HG03342 (cell line): Measurements from ENCODE around the gene KCNB1.

Experiments
- ATAC-seq: cut with Tn5 transposase; IDR thresholded peaks from one replicate; pipeline ENCODE4 v1.9.1; 2021; ENCODE audit warnings: mild to moderate bottlenecking, moderate library complexity; ENCODE audit not compliant: unreplicated experiment

Gene KCNB1

DNA sequence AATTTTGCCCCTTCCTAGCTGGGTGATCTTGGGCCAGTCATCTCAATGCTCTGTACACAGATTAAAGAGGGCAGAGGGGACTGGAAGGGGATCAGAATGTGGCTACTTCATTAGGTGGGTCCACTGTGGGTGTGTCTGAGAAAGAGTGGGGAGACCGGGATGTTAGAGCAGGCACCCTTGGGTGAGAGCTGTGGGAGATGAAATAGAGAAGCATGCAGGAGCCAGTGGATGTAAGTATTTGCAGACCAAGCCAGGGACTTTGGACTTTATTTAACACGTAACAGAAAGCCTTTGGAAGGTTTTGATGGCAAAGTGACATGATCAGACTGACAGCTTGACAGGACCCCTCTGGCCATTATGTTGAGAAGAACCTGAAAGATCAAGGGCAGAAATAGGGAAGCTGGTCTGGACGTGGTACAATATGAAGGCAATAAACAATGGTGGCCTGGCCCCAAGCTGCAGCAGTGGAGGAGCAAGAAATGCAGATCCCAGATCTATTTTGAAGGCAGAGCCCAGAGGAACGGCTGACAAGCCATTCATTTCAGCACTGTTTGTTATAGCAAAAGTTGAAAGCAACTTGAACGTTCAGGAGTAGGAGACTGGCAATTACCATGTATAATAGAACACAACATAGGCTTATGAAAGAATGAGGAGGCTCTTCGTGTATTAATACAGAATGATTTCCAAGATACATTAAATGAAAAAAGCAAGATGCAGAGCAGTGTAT is 122.1 kb downstream of the KCNB1 start:
- ATAC-seq = no peak

DNA sequence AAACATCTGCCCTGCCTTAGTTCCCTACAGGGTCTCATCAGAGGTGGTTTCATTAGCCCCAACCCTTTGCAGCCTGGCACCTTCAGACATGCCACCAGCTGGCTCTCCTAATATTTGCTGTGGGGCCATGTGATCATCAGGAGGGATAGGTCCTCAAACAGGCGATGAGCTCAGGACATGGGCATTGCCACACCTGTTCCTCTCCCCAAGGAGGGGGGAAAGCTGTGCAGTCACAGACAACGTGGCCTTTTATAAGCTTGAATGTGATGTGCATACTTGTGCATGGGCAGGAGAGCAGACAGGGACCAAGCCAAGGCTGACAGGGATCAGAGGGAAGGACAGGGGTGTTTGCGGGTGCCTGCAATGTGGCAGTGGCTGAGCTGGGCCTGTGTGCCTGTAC is 125.8 kb downstream of the KCNB1 start:
- no peak for ATAC-seq

DNA sequence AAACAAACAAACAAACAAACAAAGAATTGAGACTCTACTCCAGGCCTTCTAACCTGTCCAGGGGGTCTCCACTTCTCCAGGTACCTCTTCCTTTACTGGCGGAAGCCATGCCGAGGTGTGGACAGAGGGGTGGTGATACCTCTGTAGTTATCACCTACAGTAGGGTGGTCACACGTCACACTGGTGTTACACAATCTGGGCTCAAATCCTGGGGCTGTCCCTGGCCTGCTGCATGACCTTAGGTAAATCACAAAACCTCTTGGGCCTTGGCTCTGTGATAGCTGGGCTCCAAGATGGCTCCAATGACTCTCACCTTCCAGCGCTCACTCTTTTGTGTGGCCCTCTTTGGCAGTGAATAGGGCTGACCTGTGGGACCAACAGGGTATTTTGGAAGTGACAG is 127.8 kb downstream of the KCNB1 start:
- ATAC-seq = no peak

DNA sequence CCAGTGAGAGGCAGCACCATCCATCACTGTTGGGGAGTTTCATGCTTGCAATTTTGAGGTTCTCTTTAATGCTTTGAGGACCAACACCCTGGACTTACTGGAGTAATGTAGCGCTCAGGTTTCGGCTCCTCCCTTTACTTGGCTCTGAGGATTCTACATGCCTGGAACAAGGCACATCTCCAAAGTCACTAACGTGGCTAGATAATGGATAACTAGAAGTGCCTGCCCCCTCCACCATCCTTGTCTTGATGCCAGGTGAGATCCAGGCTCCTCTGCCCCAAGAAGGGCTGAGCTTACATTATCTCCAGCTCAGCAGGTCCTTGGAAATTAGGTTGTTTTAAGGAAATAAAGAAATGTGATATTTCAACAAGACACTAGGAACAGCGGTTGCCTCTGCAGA is 129.1 kb downstream of the KCNB1 start:
- no peak for ATAC-seq

DNA sequence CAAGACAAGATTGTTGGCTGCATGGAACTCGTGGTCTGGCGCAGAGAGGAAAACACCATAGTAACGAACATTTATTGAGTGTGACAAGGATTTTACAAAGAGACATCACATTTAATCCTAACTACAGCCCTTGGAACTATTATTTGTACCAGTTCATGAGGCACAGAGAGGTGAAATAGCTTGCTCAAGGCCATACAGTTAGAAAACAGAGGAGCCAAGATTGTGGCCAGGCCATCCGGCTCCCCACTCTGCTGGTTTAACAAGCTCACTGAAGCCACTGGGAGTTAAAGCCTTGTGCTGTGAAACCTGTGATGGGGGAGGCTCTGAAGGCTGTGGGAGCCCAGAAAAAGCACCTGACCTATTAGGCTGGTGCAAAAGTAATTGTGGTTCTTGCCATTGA is 129.7 kb downstream of the KCNB1 start:
- ATAC-seq = no peak

DNA sequence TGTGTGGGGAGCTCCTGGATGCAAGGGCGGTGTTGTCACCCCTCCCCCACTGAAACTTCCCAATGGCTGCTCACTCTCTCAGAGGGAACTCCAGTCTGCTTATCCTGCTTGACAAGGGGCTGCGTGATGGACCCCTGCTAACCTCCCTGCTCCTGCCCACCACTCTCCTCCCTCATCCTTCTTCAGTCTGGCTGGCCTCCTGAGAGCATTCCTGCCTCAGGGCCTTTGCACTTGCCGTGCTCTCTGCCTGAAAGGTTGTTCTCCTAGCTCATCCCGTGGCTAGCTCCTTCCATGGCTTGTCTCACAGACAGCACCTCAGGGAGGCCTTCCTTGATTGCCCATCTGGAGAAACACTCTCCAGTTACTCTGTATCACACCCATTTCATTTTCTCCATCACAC is 130.7 kb downstream of the KCNB1 start:
- no peak for ATAC-seq

DNA sequence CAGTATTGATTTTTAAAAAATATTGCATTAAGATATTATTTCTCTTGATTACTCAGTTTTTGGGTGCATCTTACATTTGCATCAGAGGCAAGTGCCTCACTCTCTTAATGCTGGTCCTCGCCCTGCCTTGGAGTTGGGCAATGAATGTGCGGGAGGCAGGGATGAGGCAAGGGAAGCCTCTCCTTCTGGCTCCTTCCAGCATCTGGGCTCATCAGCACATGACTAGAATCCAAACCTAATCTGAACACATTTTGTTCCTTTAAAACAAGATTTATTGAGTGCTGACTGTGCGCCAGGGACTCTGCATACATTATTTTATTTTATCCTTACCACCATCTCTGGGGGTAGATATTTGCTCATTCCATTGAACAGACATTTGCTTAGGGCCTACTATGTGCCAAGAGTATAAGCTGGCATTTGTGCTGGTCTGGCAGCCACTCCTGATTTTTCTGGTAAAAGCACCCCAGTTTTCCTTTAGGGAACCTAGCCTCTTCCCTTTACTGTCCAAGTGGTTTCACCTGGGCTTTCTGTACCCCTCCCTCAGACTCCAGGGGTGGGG is 132.7 kb downstream of the KCNB1 start:
- ATAC-seq = no peak

DNA sequence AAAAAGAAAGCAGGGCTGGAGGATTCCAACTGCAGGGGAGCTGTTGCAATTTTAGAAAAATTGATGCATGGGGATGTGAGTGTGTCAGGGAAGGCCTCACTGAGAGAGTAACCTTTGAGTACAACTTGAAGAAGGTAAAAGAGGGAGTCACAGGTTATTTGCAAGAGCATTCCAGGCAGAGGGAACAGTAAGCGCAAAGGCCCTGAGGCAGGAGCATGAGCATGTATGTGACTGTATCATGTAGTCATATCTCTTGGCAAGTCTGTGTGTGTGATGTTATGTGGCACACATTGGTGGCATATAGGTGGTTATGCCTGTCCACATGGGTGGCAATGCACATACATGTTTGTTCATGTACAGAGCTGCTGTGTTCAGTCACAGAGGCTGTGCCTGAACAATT is 133.4 kb downstream of the KCNB1 start:
- ATAC-seq = no peak

DNA sequence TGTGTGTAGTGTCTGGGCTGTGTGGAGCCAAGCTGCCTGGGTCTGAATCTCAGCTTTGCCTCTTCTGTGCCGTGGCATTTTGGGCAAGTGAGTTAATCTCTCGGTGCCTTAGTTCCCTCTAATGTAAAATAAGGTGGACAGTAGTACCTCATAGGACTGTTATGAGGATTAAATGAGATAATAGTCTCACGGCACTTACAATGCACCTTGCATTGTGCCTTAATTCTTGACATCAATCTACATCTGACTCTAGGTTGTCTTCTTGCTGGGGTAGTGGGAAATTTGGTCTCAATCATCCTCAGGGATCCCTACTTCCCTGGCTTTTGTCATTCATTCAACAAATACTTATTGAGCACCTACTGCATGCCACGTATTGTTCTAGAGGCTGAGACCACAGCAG is 133.9 kb downstream of the KCNB1 start:
- no peak for ATAC-seq

DNA sequence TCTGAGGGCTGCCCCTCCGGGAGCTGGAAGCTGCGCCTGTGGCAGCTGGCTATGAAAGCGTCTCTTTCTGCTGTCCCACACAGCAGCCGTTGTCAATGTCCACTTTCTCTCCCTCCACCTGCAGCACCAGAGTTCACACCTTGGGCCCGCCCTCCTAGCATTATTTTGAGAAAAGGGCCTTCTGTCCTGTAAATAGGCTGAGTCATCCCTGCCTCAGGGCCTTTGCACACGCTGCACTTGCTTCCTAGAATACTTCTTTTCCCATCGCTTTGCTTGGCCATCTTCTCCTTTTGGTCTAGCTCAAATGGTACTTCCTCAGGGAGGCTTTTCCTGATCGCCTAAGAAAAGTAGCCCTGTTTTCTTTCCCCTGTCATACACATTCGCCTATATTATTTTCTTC is 135.3 kb downstream of the KCNB1 start:
- no peak for ATAC-seq

DNA sequence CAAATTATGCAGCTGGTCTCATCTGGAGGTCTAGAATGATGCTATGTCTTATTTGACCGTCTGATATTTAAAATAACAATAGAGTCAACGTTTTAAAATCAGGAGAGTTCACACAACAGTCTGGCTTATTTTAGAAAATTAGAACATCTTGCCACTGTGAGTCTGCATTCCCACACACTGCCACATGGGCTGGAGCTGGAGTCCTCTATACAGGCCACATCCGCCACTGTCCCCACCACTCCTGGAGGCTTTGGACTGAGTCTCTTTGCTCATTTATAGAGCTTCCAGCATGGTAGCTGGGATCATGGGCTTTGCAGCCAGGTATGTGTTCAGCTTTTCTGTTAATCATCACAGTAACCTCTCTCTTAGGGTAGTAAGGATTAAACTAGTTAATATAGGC is 135.8 kb downstream of the KCNB1 start:
- no peak for ATAC-seq

DNA sequence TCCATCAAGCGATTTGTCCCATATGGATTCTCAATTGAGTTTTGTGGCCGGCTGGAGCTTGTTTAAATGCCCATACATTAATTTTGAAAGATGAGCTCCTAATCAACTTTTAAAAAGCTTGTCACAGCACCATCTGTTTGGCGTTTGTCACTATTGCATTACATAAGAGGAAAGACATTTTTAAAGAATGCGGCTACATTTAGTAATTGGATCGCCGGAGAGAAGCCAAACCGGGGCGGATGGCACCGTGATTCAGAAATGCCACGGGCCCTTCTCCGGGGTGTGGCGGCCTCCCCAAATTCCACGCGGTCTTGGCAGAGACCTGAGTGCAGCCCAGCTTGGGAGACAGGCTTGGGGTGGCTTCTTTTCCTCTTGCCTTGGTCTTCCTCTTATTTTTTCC is 136.9 kb downstream of the KCNB1 start:
- ATAC-seq = no peak

DNA sequence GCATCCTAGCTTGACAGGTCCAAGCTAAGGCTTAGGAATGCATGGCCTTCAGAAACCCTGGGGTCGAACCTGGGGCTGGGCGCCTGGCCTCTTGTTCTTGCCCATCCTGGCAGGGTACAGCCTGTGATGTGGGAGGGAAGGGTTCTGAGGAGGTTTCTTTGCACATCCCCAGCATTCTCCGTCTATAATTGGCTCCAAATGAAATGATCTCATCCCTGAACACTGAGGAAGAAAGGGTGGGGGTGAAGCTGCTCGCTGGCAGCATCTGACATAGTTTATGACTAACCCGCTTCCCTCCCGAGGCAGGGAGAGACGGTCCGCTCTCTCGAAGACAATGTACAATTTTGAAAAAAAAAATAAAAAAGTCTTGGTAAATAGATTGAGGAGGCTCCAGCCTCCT is 137.5 kb downstream of the KCNB1 start:
- no peak for ATAC-seq

DNA sequence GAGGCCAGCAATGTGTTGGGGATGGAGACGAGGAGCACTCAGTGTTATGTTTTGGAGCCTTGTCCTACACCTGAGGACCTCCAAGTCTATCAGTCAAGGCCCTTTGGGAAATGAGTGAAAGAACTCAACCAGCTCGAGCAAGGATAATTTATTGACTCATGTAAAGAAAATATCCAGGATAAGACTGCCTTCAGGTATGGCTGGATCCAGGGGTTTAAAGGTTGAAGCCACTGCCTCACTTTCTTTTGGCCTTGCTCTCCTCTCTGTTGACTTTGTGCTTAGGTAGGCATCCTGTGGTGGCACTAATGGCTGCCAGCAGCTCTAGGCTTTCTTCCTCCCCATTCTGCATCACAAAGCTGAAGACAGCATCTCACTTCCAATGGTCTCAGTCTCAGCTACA is 138.3 kb downstream of the KCNB1 start:
- no peak for ATAC-seq

DNA sequence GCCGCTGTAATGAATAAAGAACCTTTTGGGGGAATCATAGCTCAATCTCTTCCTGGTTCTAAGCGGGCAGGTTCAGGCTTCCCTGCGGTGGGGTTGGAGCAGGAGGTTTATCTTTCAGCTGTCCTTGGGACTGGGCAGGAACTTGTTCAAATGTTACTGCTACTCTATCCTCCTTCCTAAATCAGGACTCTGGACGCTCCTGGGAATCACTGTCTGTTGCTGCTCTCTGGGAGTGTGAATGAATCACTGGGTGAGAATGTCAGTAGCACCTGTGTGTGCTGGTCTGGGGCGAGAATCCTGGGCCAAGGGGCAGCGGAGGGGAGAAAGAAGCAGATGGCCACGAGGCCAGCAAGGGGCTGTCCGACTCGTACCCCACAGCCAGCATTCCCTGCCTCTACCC is 139.2 kb downstream of the KCNB1 start:
- no peak for ATAC-seq

DNA sequence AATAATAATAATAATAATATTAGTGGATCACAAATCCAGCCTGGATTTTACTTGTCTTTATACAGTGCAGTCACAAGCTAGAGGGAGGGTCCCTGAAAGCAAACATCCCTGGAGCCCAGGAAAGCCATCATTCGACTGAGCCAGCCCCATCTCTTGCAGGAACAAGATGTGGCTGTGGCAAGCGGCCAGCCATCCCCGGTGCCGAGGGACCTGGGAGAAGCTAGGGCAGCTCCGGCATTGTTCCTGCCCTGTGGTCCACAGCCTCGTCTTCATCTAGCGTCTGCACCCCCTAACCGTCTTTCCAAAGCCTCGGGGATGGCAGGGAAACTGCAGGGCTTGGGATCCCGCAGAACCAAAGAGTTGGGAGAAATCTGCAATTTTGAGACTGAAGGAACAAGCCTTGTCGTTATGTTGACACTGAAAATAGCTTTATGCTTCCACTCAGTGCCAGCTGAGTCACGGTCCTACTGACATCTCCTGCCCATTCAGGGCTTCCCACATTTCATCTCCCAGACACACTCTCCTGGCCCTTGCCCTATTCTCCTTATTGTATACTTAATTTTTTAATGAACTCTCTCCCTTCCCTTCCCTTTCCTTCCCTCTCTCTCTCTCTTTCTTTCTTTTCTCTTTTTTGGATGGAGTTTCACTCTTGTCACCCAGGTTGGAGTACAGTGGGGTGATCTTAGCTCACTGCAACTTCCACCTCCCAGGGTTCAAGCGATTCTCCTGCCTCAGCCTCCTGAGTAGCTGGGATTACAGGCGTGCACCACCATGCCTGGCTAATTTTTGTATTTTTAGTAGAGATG is 142.1 kb downstream of the KCNB1 start:
- ATAC-seq = no peak

DNA sequence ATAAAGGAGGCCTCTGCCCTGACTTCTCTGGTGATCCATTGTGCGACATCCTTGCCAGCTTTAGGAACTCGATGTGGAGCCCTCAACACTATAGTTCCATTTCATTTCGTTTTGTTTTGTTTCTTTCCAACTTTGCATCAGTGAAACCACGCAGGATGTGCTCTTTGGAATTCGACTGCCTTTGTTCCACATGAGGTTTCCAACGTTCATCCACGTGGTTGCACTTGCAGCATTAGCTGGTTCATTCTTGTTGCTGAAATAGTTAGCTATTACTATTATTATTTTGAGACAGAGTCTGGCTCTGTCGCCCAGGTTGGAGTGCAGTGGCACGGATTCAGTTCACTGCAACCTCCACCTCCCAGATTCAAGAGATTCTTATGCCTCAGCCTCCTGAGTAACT is 143.3 kb downstream of the KCNB1 start:
- no peak for ATAC-seq

DNA sequence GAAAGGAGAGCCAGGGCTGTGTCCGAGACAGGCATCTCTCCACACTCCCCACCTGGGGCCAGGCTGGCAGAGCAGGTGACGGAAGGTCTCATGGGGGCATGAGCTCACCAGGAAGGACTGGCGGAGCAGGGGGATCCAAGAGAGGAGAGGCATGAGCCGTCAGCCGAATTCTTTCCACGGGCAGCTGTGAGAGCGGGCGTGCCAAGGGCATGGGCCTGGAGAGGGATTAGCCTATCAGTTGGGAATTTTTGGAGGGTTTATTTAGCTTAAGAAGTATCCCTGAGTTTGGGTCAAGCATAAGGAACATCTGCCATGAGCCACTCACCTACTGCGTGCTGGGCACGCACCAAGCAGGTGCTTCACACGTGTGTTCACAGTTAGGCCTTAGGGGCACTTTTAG is 144.4 kb downstream of the KCNB1 start:
- ATAC-seq = no peak

DNA sequence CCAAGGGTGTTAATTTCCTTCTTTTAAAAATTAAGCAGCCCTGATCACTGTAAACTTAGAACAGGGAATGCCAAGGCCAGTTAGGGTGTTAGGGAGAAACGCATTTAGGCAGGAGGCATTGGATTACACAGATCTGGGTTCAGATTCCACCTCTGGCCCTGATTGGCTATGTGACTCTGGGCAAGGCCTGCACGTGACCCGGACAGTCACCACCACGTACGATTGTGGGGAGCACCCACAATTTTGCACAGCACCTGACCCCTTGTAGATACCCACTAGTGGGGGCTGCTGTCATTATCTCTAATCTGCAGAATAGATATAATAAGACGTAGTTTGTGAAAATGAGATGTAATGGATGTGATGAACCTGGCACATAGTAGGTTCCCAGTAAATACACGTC is 145.1 kb downstream of the KCNB1 start:
- no peak for ATAC-seq

DNA sequence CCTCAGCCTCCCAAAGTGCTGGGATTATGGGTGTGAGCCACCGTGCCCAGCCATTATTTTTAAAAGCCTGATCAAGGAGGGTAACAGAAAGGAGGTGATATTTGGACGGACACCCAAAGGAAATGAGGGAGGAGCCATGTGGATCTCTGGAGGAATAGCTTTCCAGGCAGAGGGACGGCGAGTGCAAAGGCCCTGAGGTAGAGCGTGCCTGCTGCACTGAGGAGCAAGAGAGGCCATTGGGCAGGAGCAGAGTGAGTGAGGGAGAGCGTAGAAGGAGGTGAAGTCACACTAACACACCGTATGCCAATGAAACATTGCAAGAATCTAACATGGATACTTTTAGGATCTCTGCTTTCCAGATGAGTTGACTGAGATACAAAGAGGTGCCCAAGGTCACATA is 145.7 kb downstream of the KCNB1 start:
- ATAC-seq = no peak

DNA sequence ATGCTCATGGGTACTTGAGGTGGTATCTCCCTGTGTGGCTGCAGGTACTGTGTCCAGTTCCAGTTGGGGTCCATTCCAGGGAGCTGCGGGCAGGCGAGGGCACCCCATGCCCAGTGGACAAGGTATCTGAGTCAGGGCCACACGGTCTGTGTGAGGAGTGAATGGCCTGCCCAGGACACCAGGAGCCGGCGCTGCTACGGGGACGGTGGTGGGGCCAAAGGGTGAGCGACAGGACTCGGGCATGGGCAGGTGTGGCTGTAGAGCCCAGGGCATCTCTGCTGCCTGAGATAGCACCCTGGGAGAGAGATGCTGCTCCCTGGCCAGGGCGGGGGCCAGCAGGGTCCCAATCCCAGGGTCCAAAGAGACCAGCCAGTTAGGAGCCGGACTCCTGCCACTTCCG is 147.0 kb downstream of the KCNB1 start:
- ATAC-seq = no peak
